Natural killer cell (primary cell): Measurements from ENCODE around the gene CHST7. TPM values are rescaled to one million over a fixed set of nuclear protein-coding genes. Genes with fewer than 3 reads are reported as not detected.

Experiments used
- ATAC-seq, 3 donors: fragments of 150-1000 bp in 2 of 3; fragments of 200-7000 bp in 1 of 3; cut with Tn5 transposase; 1 replicate in 1 of 3; 2 replicates in 2 of 3; pipeline ENCODE4 v1.10.0; 2021; ENCODE audit warnings: mild to moderate bottlenecking in 2 of 3, moderate library complexity in 2 of 3
- DNase-seq, 2 donors: peaks; one replicate each; pipeline versions ENCODE4 v3.0.0 to v3.0.0-alpha.2; 2013 to 2021; ENCODE audit warnings: mixed read lengths in 1 of 2
- H3K27ac ChIP-seq: one replicate; pipeline ENCODE4 v1.5.1; 2013; ENCODE audit warnings: mild to moderate bottlenecking, low read length
- H3K27me3 ChIP-seq: one replicate; pipeline ENCODE4 v1.6.1; 2013; ENCODE audit warnings: low read length; ENCODE audit not compliant: control insufficient read depth, insufficient read depth
- H3K36me3 ChIP-seq: one replicate; pipeline ENCODE4 v1.6.1; 2013; ENCODE audit warnings: low read length; ENCODE audit not compliant: control insufficient read depth, insufficient read depth
- H3K4me1 ChIP-seq: one replicate; pipeline ENCODE4 v1.6.1; 2013; ENCODE audit warnings: low read length; ENCODE audit not compliant: control insufficient read depth, insufficient read depth
- H3K4me3 ChIP-seq: one replicate; pipeline ENCODE4 v1.5.1; 2013; ENCODE audit warnings: low read length
- H3K9me3 ChIP-seq: one replicate; pipeline ENCODE4 v1.6.1; 2013; ENCODE audit warnings: low read length; ENCODE audit not compliant: control insufficient read depth, insufficient read depth
- H3K27ac Mint-ChIP-seq, 2 donors: one replicate each; pipeline ENCODE4 v1.8.0; 2022; ENCODE audit warnings: mild to moderate bottlenecking in 2 of 2, mixed read lengths in 2 of 2, moderate library complexity in 1 of 2
- H3K27me3 Mint-ChIP-seq, 2 donors: one replicate each; pipeline ENCODE4 v1.8.0; 2022; ENCODE audit warnings: low read depth in 2 of 2, mixed read lengths in 2 of 2
- H3K36me3 Mint-ChIP-seq: one replicate; pipeline ENCODE4 v1.8.0; 2022; ENCODE audit warnings: mixed read lengths
- H3K4me1 Mint-ChIP-seq, 2 donors: one replicate each; pipeline ENCODE4 v1.8.0; 2022; ENCODE audit warnings: mixed read lengths in 2 of 2
- H3K4me3 Mint-ChIP-seq: one replicate; pipeline ENCODE4 v1.8.0; 2022; ENCODE audit warnings: mild to moderate bottlenecking, moderate library complexity, mixed read lengths
- H3K9me3 Mint-ChIP-seq, 2 donors: one replicate each; pipeline ENCODE4 v1.8.0; 2022; ENCODE audit warnings: mixed read lengths in 2 of 2
- CTCF ChIP-seq: fragments of 200-600 bp; IDR thresholded peaks from one replicate; pipeline ENCODE4 v1.8.0; 2022; ENCODE audit warnings: antibody characterized with exemption
- WGBS: methylation state at CpG from one replicate; pipeline ENCODE4 v1.1.7; 2013; ENCODE audit warnings: missing lambda C conversion rate; ENCODE audit not compliant: insufficient coverage; 5-methylcytosine and 5-hydroxymethylcytosine counted together
- intact Hi-C: fragments of 100-400 bp; cut with micrococcal nuclease; formaldehyde crosslinking; loops from one replicate; pipeline ENCODE4 v1.14.2; 2022
- total RNA-seq, 4 donors: library from RNA; stranded (reverse); fragments of 120-200 nt in 1 of 4; gene quantifications; one replicate each; pipeline versions ENCODE4 v1.2.3 to v1.2.4, GENCODE V29; 2013 to 2022

Gene CHST7
- total RNA-seq, 3 donors from 2014 or later (not counting 1 experiment from before 2014, with no cell fraction given), result 8.7 to 15.9 (median 11.8) TPM

GRCh38 chrX:46579250-46579649, 5.7 kb downstream of the CHST7 start:
- H3K27me3 Mint-ChIP-seq, result no peaks in the 10 kb centered on the region
- H3K4me1 ChIP-seq, result peaks cover 15% of the 10 kb centered on the region
- H3K36me3 Mint-ChIP-seq, result no peaks in the 10 kb centered on the region
- no peak overlapping the region for H3K4me3 ChIP-seq
- DNase-seq, result no peak
- no peaks in the 10 kb centered on the region for H3K36me3 ChIP-seq
- no peak overlapping the region for H3K4me3 Mint-ChIP-seq
- H3K27me3 ChIP-seq, result no peaks in the 10 kb centered on the region
- WGBS, result 100% methylated on average over 1 of the region's 1 CpG
- H3K9me3 ChIP-seq, result no peaks in the 10 kb centered on the region
- ATAC-seq, result no peak
- no peak overlapping the region for H3K27ac ChIP-seq
- H3K9me3 Mint-ChIP-seq, result no peaks in the 10 kb centered on the region
- H3K4me1 Mint-ChIP-seq, result peaks cover 5 to 15% of the 10 kb centered on the region in 2 donors
- no peak for TF ChIP-seq CTCF
- intact Hi-C loops, result no loop called here
- no peak overlapping the region for H3K27ac Mint-ChIP-seq

- Mint-ChIP-seq H3K4me3 (no peak overlapping the region), H3K36me3 (no peaks in the 10 kb centered on the region), H3K27me3 (no peaks in the 10 kb centered on the region), H3K27ac (no peak overlapping the region), H3K9me3 (no peaks in the 10 kb centered on the region), H3K4me1 (peaks cover 5 to 11% of the 10 kb centered on the region in 2 donors)
- TF ChIP-seq CTCF, result no peak
- ATAC-seq (no peak), DNase-seq (no peak)
- intact Hi-C loops, result no loop called here
- peaks cover 9% of the 10 kb centered on the region for H3K4me1 ChIP-seq
- no peaks in the 10 kb centered on the region for H3K9me3 ChIP-seq
- no peaks in the 10 kb centered on the region for H3K27me3 ChIP-seq
- no peak overlapping the region for H3K4me3 ChIP-seq
- H3K36me3 ChIP-seq, result no peaks in the 10 kb centered on the region
- H3K27ac ChIP-seq, result no peak overlapping the region
- 94% methylated on average over 3 of the region's 6 CpGs for WGBS
Measured at GRCh38 chrX:46580613-46581012, 7.0 kb downstream of the CHST7 start.

- no peaks in the 10 kb centered on the region for H3K36me3 ChIP-seq
- ATAC-seq (no peak), DNase-seq (no peak)
- Mint-ChIP-seq H3K4me1 (no peaks in the 10 kb centered on the region), H3K4me3 (no peak overlapping the region), H3K27me3 (no peaks in the 10 kb centered on the region), H3K27ac (no peak overlapping the region), H3K9me3 (no peaks in the 10 kb centered on the region), H3K36me3 (no peaks in the 10 kb centered on the region)
- intact Hi-C loops, result no loop called here
- H3K27me3 ChIP-seq, result no peaks in the 10 kb centered on the region
- H3K9me3 ChIP-seq, result no peaks in the 10 kb centered on the region
- H3K4me3 ChIP-seq, result no peak overlapping the region
- no peak for TF ChIP-seq CTCF
- no peaks in the 10 kb centered on the region for H3K4me1 ChIP-seq
- 100% methylated on average over 1 of the region's 3 CpGs for WGBS
- H3K27ac ChIP-seq, result no peak overlapping the region
Measured at GRCh38 chrX:46582325-46582724, 8.8 kb downstream of the CHST7 start.

- Mint-ChIP-seq H3K4me1 (peaks cover 0 to 2% of the 10 kb centered on the region in 2 donors), H3K9me3 (no peaks in the 10 kb centered on the region), H3K27me3 (no peaks in the 10 kb centered on the region), H3K27ac (no peak overlapping the region), H3K36me3 (no peaks in the 10 kb centered on the region), H3K4me3 (no peak overlapping the region)
- peaks cover 4% of the 10 kb centered on the region for H3K4me1 ChIP-seq
- H3K27me3 ChIP-seq, result no peaks in the 10 kb centered on the region
- DNase-seq (no peak), ATAC-seq (no peak)
- no peak for TF ChIP-seq CTCF
- intact Hi-C loops, result no loop called here
- WGBS, result 89% methylated on average over 1 of the region's 1 CpG
- no peak overlapping the region for H3K27ac ChIP-seq
- no peak overlapping the region for H3K4me3 ChIP-seq
- H3K36me3 ChIP-seq, result no peaks in the 10 kb centered on the region
- no peaks in the 10 kb centered on the region for H3K9me3 ChIP-seq
Measured at GRCh38 chrX:46582966-46583365, 9.4 kb downstream of the CHST7 start.
